Epithelial cell of esophagus (primary cell): ENCODE results near the gene TRAF3IP1.

Source experiments
- DNase-seq: peaks from one replicate; pipeline ENCODE4 v3.0.0; 2010; ENCODE audit warnings: low read depth
- H3K4me3 ChIP-seq: 2 replicates; pipeline ENCODE4 v1.5.1; 2011; ENCODE audit warnings: mild to moderate bottlenecking, low read length, control low read depth
- TF ChIP-seq, protein P1 (sequence below): IDR thresholded peaks from 2 replicates; pipeline ENCODE4 v1.5.1; 2011; ENCODE audit warnings: low read depth, mild to moderate bottlenecking, low read length, control low read depth, inconsistent platforms; ENCODE audit not compliant: insufficient read depth; ENCODE audit errors: missing control alignments

Gene TRAF3IP1

DNA sequence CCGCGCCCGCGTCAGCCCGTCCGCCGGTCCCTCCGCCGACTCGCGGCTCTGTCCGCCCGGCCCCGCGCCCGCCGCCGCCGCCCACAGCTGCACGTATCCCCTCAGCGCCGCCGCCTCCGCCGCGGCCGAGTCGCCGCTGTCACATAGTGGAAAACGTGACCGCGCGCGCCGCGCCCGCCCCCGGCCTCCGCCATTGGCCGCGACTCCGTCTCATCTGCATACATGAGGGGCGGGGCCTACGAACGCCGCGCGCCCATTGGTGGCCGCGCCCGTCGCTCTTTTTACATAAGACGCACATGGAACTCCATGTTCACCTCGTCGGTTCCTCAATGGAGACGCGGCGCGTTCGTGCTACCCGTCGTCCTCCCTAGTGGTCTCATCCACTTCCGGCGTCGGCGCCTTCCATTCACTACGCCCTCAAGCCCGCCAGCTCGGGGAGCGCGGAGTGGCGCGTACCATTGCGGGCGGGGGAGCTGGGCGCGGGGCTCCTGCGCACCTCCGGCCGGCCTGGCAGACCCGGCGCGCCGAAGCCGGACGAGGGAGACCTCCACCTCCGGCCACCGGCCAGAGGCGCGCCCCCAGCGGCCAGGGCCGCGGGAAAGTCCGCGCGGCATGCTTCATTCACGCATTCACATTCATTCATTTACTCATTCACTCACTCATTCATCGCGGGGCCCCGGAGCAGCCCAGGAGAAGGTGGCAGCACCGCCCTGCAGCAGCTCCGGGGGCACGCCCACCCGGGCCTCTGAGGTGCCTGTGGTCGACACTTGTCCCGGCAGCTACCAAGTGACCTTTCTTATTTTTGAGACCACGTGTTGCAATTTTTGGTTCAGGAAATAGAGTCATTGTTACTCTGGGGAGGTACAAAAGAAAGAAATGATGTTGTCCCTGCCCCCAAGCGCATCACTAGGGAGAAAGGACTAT, 31.4 kb upstream of the TRAF3IP1 start:
- TF ChIP-seq, protein P1, sequence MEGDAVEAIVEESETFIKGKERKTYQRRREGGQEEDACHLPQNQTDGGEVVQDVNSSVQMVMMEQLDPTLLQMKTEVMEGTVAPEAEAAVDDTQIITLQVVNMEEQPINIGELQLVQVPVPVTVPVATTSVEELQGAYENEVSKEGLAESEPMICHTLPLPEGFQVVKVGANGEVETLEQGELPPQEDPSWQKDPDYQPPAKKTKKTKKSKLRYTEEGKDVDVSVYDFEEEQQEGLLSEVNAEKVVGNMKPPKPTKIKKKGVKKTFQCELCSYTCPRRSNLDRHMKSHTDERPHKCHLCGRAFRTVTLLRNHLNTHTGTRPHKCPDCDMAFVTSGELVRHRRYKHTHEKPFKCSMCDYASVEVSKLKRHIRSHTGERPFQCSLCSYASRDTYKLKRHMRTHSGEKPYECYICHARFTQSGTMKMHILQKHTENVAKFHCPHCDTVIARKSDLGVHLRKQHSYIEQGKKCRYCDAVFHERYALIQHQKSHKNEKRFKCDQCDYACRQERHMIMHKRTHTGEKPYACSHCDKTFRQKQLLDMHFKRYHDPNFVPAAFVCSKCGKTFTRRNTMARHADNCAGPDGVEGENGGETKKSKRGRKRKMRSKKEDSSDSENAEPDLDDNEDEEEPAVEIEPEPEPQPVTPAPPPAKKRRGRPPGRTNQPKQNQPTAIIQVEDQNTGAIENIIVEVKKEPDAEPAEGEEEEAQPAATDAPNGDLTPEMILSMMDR = no peak
- H3K4me3 ChIP-seq = peak overlapping the region; percentile 93
- peak; percentile 98 for DNase-seq

DNA sequence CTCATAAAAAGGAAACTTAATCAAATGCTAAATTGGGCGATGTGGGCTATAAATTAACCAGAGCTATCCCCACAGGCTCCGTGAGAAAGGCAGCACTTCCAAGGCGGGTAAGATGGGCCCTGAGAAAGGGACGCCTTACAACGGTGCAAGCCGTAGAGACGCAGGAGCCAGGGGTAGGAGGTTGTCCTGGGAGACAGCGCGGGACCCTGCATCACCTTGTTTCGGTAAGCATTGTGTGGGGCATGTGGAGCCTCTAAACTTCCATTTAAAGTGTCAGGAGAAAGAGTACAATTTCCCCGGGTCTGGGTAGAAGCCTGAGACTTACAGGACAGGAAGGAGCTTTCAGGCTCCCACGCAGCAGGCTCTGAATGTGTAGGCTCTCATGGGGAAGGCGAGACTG, 30.7 kb upstream of the TRAF3IP1 start:
- TF ChIP-seq, protein P1 = no peak
- DNase-seq = no peak
- peak overlapping the region; percentile 69 for H3K4me3 ChIP-seq

DNA sequence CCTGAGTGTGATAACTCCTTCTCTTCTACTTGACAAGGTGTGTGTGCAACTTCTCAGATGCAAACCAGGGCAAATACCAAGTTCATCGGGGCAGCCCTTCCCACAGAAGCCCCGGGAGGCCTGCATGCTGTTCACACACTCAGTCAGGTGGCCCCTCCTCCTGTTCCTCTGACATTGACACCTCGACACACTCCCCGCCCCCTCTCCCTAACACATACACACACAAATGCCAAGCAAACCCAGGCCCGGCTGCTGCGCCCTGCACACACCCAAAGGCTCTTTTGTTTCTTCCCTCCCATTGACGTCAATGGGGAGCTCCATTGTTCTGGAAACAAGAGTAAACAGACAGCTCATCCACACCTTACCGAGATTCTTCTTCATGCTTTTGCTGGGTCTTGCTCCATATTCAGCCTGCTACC, 30.2 kb upstream of the TRAF3IP1 start:
- H3K4me3 ChIP-seq = peak overlapping the region; percentile 69
- TF ChIP-seq, protein P1 = no peak
- peak; percentile 100 for DNase-seq

DNA sequence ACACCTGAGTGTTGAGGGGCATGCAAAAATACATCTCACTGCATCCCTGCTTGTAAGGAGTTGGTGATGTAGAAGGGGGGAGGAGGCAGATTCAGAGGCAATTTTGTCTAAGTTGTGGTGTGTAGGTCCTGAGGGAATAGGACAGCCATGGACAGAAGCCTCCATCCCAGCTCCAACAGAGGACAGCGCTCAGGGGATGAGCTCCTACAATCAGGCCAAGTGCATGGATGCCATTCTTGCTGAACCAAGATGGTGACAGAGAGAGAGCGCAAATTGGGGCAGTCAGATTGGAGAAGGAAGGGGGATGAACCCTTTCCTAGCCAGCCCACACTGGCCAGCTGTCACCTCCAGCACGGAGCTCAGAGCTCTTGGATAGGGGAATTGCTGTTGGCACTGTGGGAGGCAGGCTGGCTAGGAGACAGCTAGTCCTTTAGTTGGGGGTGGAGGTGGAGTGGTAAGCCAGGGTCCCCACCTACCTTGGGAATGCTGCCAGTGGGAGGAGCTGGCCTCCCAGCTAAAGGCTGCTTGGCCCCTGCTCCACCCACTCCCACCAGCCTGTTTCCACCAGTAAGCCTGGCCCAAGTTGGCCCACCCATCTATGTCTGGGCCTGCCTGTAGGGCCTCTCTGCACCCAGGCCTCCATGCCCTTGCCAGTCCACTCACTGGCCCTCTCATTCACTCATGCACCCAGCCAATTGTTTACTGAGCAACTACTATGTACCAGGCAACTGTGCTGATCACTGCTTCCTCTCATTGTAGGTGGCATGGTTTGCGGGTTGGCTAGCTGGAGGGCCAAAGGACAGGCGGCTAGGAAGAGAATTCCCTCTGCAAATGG, 29.4 kb upstream of the TRAF3IP1 start:
- TF ChIP-seq, protein P1 = no peak
- H3K4me3 ChIP-seq = no peak overlapping the region
- DNase-seq = no peak

DNA sequence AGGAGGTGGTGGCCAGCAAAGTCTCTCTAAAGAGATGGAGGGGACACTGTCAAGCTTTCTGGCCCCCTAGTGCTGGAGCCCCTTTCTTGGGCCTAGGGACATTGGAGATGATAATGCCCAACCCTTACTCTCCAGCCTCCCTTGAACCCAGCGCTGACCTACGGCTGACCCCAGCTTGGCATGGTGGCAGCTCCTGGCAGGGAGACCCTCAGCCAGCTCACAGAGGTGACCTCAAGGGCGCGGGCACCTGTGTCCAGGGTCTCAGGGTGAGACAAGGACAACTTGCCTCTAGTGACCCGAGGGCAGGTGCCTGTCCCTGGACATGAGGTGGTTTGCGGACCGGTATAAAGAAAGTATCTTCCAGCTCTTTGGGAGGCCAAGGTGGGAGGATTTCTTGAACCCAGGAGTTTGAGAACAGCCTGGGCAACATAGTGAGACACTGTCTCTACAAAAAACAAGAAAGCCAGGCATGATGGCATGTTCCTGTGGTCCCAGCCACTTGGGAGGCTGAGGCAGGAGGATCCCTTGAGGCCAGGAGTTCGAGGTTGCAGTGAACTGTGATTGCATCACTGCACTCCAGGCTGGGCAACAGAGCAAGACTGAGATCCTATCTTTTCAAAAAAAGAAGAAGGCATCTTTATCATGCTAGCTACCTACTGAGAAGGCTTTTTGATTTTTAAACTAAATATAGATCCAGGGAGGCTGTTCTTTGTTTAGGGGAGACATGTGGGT, 28.6 kb upstream of the TRAF3IP1 start:
- no peak overlapping the region for H3K4me3 ChIP-seq
- TF ChIP-seq, protein P1 = no peak
- no peak for DNase-seq

DNA sequence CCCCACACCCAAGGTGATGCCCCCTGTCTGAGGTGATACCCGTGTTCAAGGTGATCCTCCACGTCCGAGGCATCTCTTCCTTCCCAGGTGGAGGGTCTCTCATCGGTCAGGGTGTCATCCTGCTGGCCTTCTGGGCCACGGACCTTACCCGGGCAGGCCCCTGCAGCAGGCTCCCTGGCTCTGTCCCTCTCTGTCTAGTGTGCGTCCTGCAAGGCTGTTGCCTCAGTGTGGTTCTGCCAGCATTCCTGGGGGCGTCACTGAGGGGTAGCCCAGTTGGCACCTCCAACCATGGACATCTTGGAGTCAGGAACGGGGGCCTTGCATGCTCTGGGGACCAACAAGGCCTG, 26.3 kb upstream of the TRAF3IP1 start:
- no peak for DNase-seq
- TF ChIP-seq, protein P1 = no peak
- H3K4me3 ChIP-seq = no peak overlapping the region
